K562 (cell line): Measurements from ENCODE around the gene CDYL2. TPM values are rescaled to one million over a fixed set of nuclear protein-coding genes. Genes with fewer than 3 reads are reported as not detected.

ENCODE experiments used
- ATAC-seq: fragments of 200-7000 bp; cut with Tn5 transposase; 3 replicates; pipeline ENCODE4 v1.9.1; 2020; ENCODE audit warnings: moderate library complexity
- BruUV-seq: library from RNA; stranded (reverse); fragments of 400-500 nt; replicated peaks from 2 replicates; lab custom pipeline; 2021; lab: Mats Ljungman, UMichigan
- CTCF ChIA-PET: fragments of 300-600 bp; formaldehyde crosslinking; extraction: SDS; loops from one replicate; lab custom pipeline; 2021; ENCODE audit warnings: low intra/inter-chr PET ratio; lab: Yijun Ruan, JAX
- POLR2A ChIA-PET: fragments of 300-600, 350-650 bp; sonication (Branson Sonifier 250); formaldehyde crosslinking; extraction: SDS; loops from one replicate; lab custom pipeline; 2021; ENCODE audit warnings: antibody characterized with exemption, inconsistent platforms; lab: Yijun Ruan, JAX
- DNase-seq, 4 experiments: peaks; one replicate each; pipeline versions ENCODE4 v3.0.0 to v3.0.0-alpha.2; 2011 to 2018; ENCODE audit warnings: low spot score in 3 of 4, mixed read lengths in 3 of 4; ENCODE audit errors: extremely low read depth in 1 of 4
- FAIRE-seq: peaks from 2 replicates; lab custom pipeline; 2011; peaks lifted over from hg19 to GRCh38; lab: Jason Lieb, UNC
- H2AFZ ChIP-seq: 2 replicates; pipeline ENCODE4 v1.6.0; 2011; ENCODE audit warnings: low read depth, low read length, control low read depth, inconsistent platforms
- H3K27ac ChIP-seq: fragments of 200-600 bp; 3 replicates; pipeline ENCODE4 v1.8.0; 2011; ENCODE audit warnings: low read depth, mild to moderate bottlenecking, control low read depth, inconsistent platforms, low read length, moderate library complexity, mixed read lengths; ENCODE audit errors: extremely low read depth
- H3K27me3 ChIP-seq, 2 experiments: fragments of 300-600 bp in 1 of 2; 2 replicates in 1 of 2; 3 replicates in 1 of 2; pipeline versions ENCODE4 v1.6.0 to v1.8.0; 2011; ENCODE audit warnings: inconsistent platforms in 2 of 2, low read length in 2 of 2, mild to moderate bottlenecking in 1 of 2, mixed read lengths in 1 of 2, moderate library complexity in 1 of 2; ENCODE audit not compliant: control insufficient read depth in 2 of 2, insufficient read depth in 2 of 2
- H3K36me3 ChIP-seq: fragments of 300-600 bp; 3 replicates; pipeline ENCODE4 v1.8.0; 2011; ENCODE audit warnings: mild to moderate bottlenecking, low read length, inconsistent platforms; ENCODE audit not compliant: control insufficient read depth, insufficient read depth
- H3K4me1 ChIP-seq, 2 experiments: fragments of 200-600 bp in 1 of 2; replicated peaks in 1 of 2; 2 replicates in 1 of 2; 3 replicates in 1 of 2; pipeline versions ENCODE4 v1.5.1 to v1.8.0; 2011; ENCODE audit warnings: inconsistent platforms in 2 of 2, low read length in 2 of 2, mild to moderate bottlenecking in 1 of 2, mixed read lengths in 1 of 2, moderate library complexity in 1 of 2; ENCODE audit not compliant: control insufficient read depth in 2 of 2, insufficient read depth in 2 of 2
- H3K4me2 ChIP-seq: 2 replicates; pipeline ENCODE4 v1.6.1; 2011; ENCODE audit warnings: low read length, control low read depth, inconsistent platforms, mixed read lengths; ENCODE audit not compliant: insufficient read depth
- H3K4me3 ChIP-seq: fragments of 200-600 bp; sonication (generic), shearing (Covaris generic); 2 replicates; pipeline ENCODE4 v1.5.1; 2016; ENCODE audit warnings: control low read depth, inconsistent platforms
- H3K79me2 ChIP-seq: fragments of 200-600 bp; 3 replicates; pipeline ENCODE4 v1.8.0; 2011; ENCODE audit warnings: low read length, inconsistent platforms; ENCODE audit not compliant: control insufficient read depth, insufficient read depth
- H3K9ac ChIP-seq, 2 experiments: 2 replicates each; pipeline versions ENCODE4 v1.6.0 to v1.6.1; 2011; ENCODE audit warnings: low read depth in 2 of 2, low read length in 2 of 2, control low read depth in 1 of 2, inconsistent platforms in 1 of 2, mild to moderate bottlenecking in 1 of 2, mixed read lengths in 1 of 2; ENCODE audit not compliant: insufficient read depth in 1 of 2
- H3K9me1 ChIP-seq: one replicate; pipeline ENCODE4 v1.6.0; 2011; ENCODE audit warnings: inconsistent platforms, mild to moderate bottlenecking, low read length, moderate library complexity; ENCODE audit not compliant: control insufficient read depth, insufficient read depth
- H3K9me3 ChIP-seq: replicated peaks from 2 replicates; pipeline ENCODE4 v1.5.1; 2011; ENCODE audit warnings: low read depth, low read length, inconsistent platforms; ENCODE audit not compliant: control insufficient read depth, insufficient read depth
- H4K20me1 ChIP-seq: replicated peaks from 2 replicates; pipeline ENCODE4 v1.6.1; 2011; ENCODE audit warnings: low read length, inconsistent platforms, mixed read lengths; ENCODE audit not compliant: control insufficient read depth, insufficient read depth
- ATF7 ChIP-seq: fragments of 450-650 bp; IDR thresholded peaks from 2 replicates; pipeline ENCODE4 v1.7.1; 2014; ENCODE audit warnings: mild to moderate bottlenecking, moderate library complexity
- DNMT1 ChIP-seq: fragments of 450-650 bp; IDR thresholded peaks from 2 replicates; pipeline ENCODE4 v1.6.1; 2016; ENCODE audit warnings: antibody characterized with exemption, mild to moderate bottlenecking
- GATAD2A ChIP-seq: fragments of 450-650 bp; IDR thresholded peaks from 2 replicates; pipeline ENCODE4 v1.6.1; 2017
- HDAC8 ChIP-seq: fragments of 450-650 bp; IDR thresholded peaks from 2 replicates; pipeline ENCODE4 v1.6.1; 2016; ENCODE audit warnings: mild to moderate bottlenecking, missing genetic modification characterization, moderate library complexity, missing compliant biosample characterization
- NCOA1 ChIP-seq: fragments of 450-650 bp; IDR thresholded peaks from 2 replicates; pipeline ENCODE4 v1.6.1; 2016; ENCODE audit warnings: low read depth
- PCBP2 ChIP-seq: fragments of 200-400 bp; formaldehyde crosslinking; IDR thresholded peaks from 2 replicates; pipeline ENCODE4 v1.6.1; 2018; ENCODE audit warnings: low read length, low read depth, mild to moderate bottlenecking, moderate library complexity; ENCODE audit not compliant: poor library complexity, severe bottlenecking
- PKNOX1 ChIP-seq: fragments of 450-650 bp; IDR thresholded peaks from 2 replicates; pipeline ENCODE4 v1.6.1; 2016
- POLR3A ChIP-seq: IDR thresholded peaks from 2 replicates; pipeline ENCODE4 v1.6.1; 2011; ENCODE audit warnings: borderline replicate concordance, mild to moderate bottlenecking, moderate library complexity; ENCODE audit not compliant: insufficient read length, insufficient read depth; ENCODE audit errors: extremely low read depth
- RBM39 ChIP-seq: fragments of 200-400 bp; formaldehyde crosslinking; optimal IDR thresholded peaks from 2 replicates; pipeline ENCODE3; 2018; ENCODE audit warnings: low read depth, low read length
- SRSF1 ChIP-seq: fragments of 200-400 bp; formaldehyde crosslinking; IDR thresholded peaks from 2 replicates; pipeline ENCODE4 v1.6.1; 2017; ENCODE audit warnings: mild to moderate bottlenecking, low read depth, low read length, moderate library complexity
- STAT5B ChIP-seq: fragments of 250-450 bp; sonication (Bioruptor Pico); IDR thresholded peaks from 2 replicates; pipeline ENCODE4 v1.8.0; 2021; ENCODE audit warnings: mild to moderate bottlenecking, inconsistent platforms
- TAF7 ChIP-seq: fragments of 450-650 bp; IDR thresholded peaks from 2 replicates; pipeline ENCODE4 v1.6.1; 2016; ENCODE audit warnings: missing genetic modification characterization, missing compliant biosample characterization
- whole genome bisulfite sequencing: fragments of 100-300 bp; shearing (Covaris generic); methylation state at CpG from one replicate; pipeline ENCODE4 v1.1.6; 2016; ENCODE audit warnings: low coverage, mixed read lengths; ENCODE audit not compliant: insufficient coverage; ENCODE audit errors: missing lambda C conversion rate; 5-methylcytosine and 5-hydroxymethylcytosine counted together
- in situ Hi-C: fragments of 300-500 bp; cut with MboI; formaldehyde crosslinking; loops from 4 replicates; pipeline ENCODE4 v1.15.0; 2018; ENCODE audit warnings: inconsistent platforms, mixed read lengths
- intact Hi-C: fragments of 100-400 bp; cut with micrococcal nuclease; formaldehyde crosslinking; loops from 2 replicates; pipeline ENCODE4 v1.14.2; 2022
- polyA plus RNA-seq, 8 experiments: library from polyadenylated mRNA; depleted of rRNA in 4 of 8; stranded (reverse) in 5 of 8; unstranded in 3 of 8; fragments of >200 nt; fragmentation: Nextera tagmentation in 2 of 8; fragmentation: Illumina TruSeq in 1 of 8; extraction: Ambion mirVana in 2 of 8; extraction: Trizol in 1 of 8; gene quantifications; 2 replicates each; pipeline versions ENCODE4 v1.2.1 to v1.2.3, GENCODE V29; 2011 to 2014; ENCODE audit warnings: inconsistent platforms in 1 of 8, missing spikeins in 1 of 8
- total RNA-seq, 7 experiments: library from RNA; depleted of rRNA in 6 of 7; stranded (reverse); fragments of >200 nt in 6 of 7; fragmentation: Illumina TruSeq in 2 of 7; extraction: Trizol in 2 of 7; gene quantifications; 2 replicates each; pipeline versions ENCODE4 v1.2.1 to v1.2.3, GENCODE V29; 2011 to 2021; ENCODE audit warnings: low replicate concordance in 1 of 7

The CDYL2 gene
- total and polyA plus RNA-seq, 9 of the 15 experiments (the other 6 are each of a cell fraction or from before 2014, with no cell fraction given): under 0.01 to 0.04 (median 0.01) TPM; not detected in 6

GRCh38 chr16:80827007-80827406, 22.6 kb upstream of the CDYL2 start:
- Histone ChIP-seq H3K27me3 (no peaks in the 10 kb centered on the region), H2AFZ (no peak overlapping the region), H3K9ac (no peak overlapping the region), H3K79me2 (no peaks in the 10 kb centered on the region), H3K9me3 (no peaks in the 10 kb centered on the region), H3K4me3 (no peak overlapping the region), H3K4me1 (no peaks in the 10 kb centered on the region), H3K4me2 (no peak overlapping the region), H3K9me1 (no peaks in the 10 kb centered on the region), H3K27ac (no peak overlapping the region), H4K20me1 (no peaks in the 10 kb centered on the region), H3K36me3 (no peaks in the 10 kb centered on the region)
- intact Hi-C loops (no loop called here), in situ Hi-C loops (no loop called here)
- ATAC-seq (no peak), FAIRE-seq (no peak), DNase-seq (no peak)
- POLR2A ChIA-PET: no interaction called here
- no TSS peak for BruUV-seq
- CTCF ChIA-PET: interaction anchor here (0.6 kb wide), 1 partner anchor 301 kb away, joined by 3 read pairs; no protein-coding TSS in a partner anchor
- TF ChIP-seq POLR3A: no peak
- TF ChIP-seq PCBP2: no peak
- no peak for TF ChIP-seq ATF7
- no peak for TF ChIP-seq TAF7 (tag)
- no peak for TF ChIP-seq NCOA1
- no peak for TF ChIP-seq DNMT1
- no peak for TF ChIP-seq STAT5B (CRISPR knock-in tag)
- TF ChIP-seq PKNOX1: no peak
- no peak for TF ChIP-seq GATAD2A
- TF ChIP-seq SRSF1: no peak
- TF ChIP-seq HDAC8: no peak
- no peak for TF ChIP-seq RBM39
- 0% methylated on average over 1 of the region's 1 CpG for WGBS
